Progenitor cell of endocrine pancreas (in vitro differentiated cells): ENCODE data around the gene CDRT4. TPM values are rescaled to one million over a fixed set of nuclear protein-coding genes. Genes with fewer than 3 reads are reported as not detected.

ENCODE experiments used
- DNase-seq: peaks from one replicate; pipeline ENCODE4 v3.0.0; 2021; ENCODE audit warnings: low spot score; ENCODE audit not compliant: unreplicated experiment
- H3K27ac Mint-ChIP-seq: 2 replicates; pipeline ENCODE4 v1.8.0; 2021; ENCODE audit warnings: mild to moderate bottlenecking, moderate library complexity, mixed read lengths
- H3K27me3 Mint-ChIP-seq: 2 replicates; pipeline ENCODE4 v1.8.0; 2021; ENCODE audit warnings: mixed read lengths
- H3K36me3 Mint-ChIP-seq: 2 replicates; pipeline ENCODE4 v1.8.0; 2022; ENCODE audit warnings: mixed read lengths; ENCODE audit not compliant: insufficient read depth
- H3K4me1 Mint-ChIP-seq: 2 replicates; pipeline ENCODE4 v1.8.0; 2021; ENCODE audit warnings: low read depth, mixed read lengths
- H3K4me3 Mint-ChIP-seq: 2 replicates; pipeline ENCODE4 v1.8.0; 2021; ENCODE audit warnings: low read depth, mild to moderate bottlenecking, moderate library complexity, mixed read lengths
- H3K9me3 Mint-ChIP-seq: 2 replicates; pipeline ENCODE4 v1.8.0; 2021; ENCODE audit warnings: low read depth, mixed read lengths
- total RNA-seq: library from RNA; stranded (reverse); gene quantifications from 2 replicates; pipeline ENCODE4 v1.2.1, GENCODE V29; 2021
- TF ChIP-seq, protein P1 (sequence below): fragments of 200-600 bp; sonication (generic); IDR thresholded peaks from one replicate; pipeline ENCODE4 v1.5.0; 2021; ENCODE audit warnings: antibody characterized with exemption, mild to moderate bottlenecking; ENCODE audit not compliant: unreplicated experiment

CDRT4 gene
- total RNA-seq, 1 donor from 2014 or later: 27.0 TPM

DNA sequence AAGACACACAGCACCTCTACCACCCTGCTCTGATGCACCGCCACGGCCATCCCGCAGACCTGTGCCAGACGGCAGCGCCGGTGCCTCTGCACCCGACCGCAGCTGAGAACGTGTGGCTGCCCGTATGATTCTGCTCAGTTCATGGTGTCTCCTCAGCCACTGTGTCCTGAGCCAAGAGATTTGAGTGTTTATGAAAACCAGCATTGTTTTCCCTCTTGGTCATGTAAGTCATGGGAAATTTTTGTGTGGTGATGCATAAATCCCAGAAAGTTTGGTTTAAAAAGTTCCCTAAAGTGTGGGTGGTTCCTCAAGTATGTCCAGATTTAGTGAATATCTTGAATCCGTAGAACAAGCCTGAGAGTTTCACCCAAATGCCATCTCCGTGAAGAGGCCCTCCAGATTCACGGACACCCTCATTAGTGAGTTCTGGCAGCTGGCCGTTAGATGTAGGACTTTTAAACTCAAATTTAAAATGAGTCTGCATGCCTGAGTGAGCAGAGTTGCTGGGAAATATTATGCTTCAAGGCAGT is 57.6 kb downstream of the CDRT4 start:
- H3K27ac Mint-ChIP-seq: no peak overlapping the region
- no peaks in the 10 kb centered on the region for H3K4me1 Mint-ChIP-seq
- H3K36me3 Mint-ChIP-seq: no peaks in the 10 kb centered on the region
- DNase-seq: no peak
- no peaks in the 10 kb centered on the region for H3K9me3 Mint-ChIP-seq
- no peaks in the 10 kb centered on the region for H3K27me3 Mint-ChIP-seq
- TF ChIP-seq, protein P1, sequence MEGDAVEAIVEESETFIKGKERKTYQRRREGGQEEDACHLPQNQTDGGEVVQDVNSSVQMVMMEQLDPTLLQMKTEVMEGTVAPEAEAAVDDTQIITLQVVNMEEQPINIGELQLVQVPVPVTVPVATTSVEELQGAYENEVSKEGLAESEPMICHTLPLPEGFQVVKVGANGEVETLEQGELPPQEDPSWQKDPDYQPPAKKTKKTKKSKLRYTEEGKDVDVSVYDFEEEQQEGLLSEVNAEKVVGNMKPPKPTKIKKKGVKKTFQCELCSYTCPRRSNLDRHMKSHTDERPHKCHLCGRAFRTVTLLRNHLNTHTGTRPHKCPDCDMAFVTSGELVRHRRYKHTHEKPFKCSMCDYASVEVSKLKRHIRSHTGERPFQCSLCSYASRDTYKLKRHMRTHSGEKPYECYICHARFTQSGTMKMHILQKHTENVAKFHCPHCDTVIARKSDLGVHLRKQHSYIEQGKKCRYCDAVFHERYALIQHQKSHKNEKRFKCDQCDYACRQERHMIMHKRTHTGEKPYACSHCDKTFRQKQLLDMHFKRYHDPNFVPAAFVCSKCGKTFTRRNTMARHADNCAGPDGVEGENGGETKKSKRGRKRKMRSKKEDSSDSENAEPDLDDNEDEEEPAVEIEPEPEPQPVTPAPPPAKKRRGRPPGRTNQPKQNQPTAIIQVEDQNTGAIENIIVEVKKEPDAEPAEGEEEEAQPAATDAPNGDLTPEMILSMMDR: no peak
- H3K4me3 Mint-ChIP-seq: no peak overlapping the region

- Mint-ChIP-seq H3K9me3 (no peaks in the 10 kb centered on the region), H3K4me3 (no peak overlapping the region), H3K27ac (no peak overlapping the region), H3K27me3 (peaks cover 4% of the 10 kb centered on the region), H3K36me3 (no peaks in the 10 kb centered on the region), H3K4me1 (no peaks in the 10 kb centered on the region)
- TF ChIP-seq, protein P1: no peak
- DNase-seq: no peak
Observed at GRCh38 chr17:15408803-15409202, 58.6 kb downstream of the CDRT4 start.

DNA sequence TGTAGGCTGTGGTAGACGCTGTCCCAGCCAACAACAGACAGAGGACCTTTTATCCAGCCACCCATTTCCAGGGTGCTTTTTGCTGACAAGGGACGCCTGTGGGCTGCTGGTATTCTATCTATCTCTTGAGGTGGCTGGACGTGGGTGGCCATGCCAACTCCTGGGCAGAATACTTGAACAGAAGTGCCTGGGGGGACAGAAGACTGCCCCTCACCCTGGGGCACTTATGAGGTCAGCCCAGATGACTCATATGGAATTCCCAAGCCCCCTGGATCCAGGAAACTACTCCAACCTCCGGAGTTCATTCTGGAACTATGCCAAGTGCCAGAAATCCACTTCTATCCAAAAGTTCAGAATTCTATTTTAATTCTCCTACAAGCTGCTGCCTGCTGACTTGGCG is 61.3 kb downstream of the CDRT4 start:
- Mint-ChIP-seq H3K27ac (no peak overlapping the region), H3K4me3 (no peak overlapping the region), H3K36me3 (no peaks in the 10 kb centered on the region), H3K27me3 (peaks cover 4% of the 10 kb centered on the region), H3K4me1 (no peaks in the 10 kb centered on the region), H3K9me3 (no peaks in the 10 kb centered on the region)
- TF ChIP-seq, protein P1: no peak
- no peak for DNase-seq

DNA sequence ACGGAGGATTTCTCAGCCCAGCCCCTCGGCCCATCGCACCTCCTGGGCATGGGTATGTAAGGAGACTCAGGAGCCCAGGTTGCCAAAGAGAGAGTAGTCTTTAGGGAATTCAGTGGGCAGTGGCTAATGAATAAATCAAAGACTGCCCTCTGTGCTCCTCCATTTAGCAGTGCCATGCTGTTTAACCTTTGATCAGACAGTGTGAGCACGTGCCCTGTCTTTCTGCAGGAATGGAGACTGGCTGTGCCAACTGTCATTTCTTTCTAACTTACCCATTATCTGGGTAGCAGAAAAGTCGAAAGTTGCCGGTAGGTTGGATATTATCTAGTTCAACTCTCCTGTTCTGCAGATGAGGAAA is 62.4 kb downstream of the CDRT4 start:
- H3K4me3 Mint-ChIP-seq: no peak overlapping the region
- H3K36me3 Mint-ChIP-seq: no peaks in the 10 kb centered on the region
- DNase-seq: no peak
- no peaks in the 10 kb centered on the region for H3K9me3 Mint-ChIP-seq
- peaks cover 4% of the 10 kb centered on the region for H3K27me3 Mint-ChIP-seq
- no peak overlapping the region for H3K27ac Mint-ChIP-seq
- TF ChIP-seq, protein P1: no peak
- no peaks in the 10 kb centered on the region for H3K4me1 Mint-ChIP-seq

- H3K4me1 Mint-ChIP-seq: no peaks in the 10 kb centered on the region
- H3K27me3 Mint-ChIP-seq: peaks cover 4% of the 10 kb centered on the region
- no peak overlapping the region for H3K4me3 Mint-ChIP-seq
- TF ChIP-seq, protein P1: no peak
- no peaks in the 10 kb centered on the region for H3K36me3 Mint-ChIP-seq
- no peak overlapping the region for H3K27ac Mint-ChIP-seq
- DNase-seq: no peak
- no peaks in the 10 kb centered on the region for H3K9me3 Mint-ChIP-seq
Observed at GRCh38 chr17:15404106-15405057, 63.0 kb downstream of the CDRT4 start.
